Activated CD8-positive, alpha-beta T cell treated with anti-CD3 and anti-CD28 coated beads for 36 hours (primary cell): ENCODE data around the gene CACNA1C. TPM values are rescaled to one million over a fixed set of nuclear protein-coding genes. Genes with fewer than 3 reads are reported as not detected.

Experiments
- ATAC-seq: fragments of 200-7000 bp; cut with Tn5 transposase; one replicate; pipeline ENCODE4 v1.10.0; 2021; ENCODE audit warnings: mild to moderate bottlenecking, moderate library complexity
- CTCF ChIA-PET: fragments of 350-600 bp; sonication (Branson Sonifier 250); formaldehyde crosslinking; loops from one replicate; lab custom pipeline; 2021; ENCODE audit warnings: antibody characterized with exemption; lab: Charles Lee
- POLR2A ChIA-PET: fragments of 350-600 bp; sonication (Branson Sonifier 250); formaldehyde crosslinking; loops from one replicate; lab custom pipeline; 2021; ENCODE audit warnings: antibody characterized with exemption; lab: Charles Lee
- DNase-seq: peaks from one replicate; pipeline ENCODE4 v3.0.0-alpha.2; 2020
- H3K27ac Mint-ChIP-seq: one replicate; pipeline ENCODE4 v1.8.0; 2021; ENCODE audit warnings: mild to moderate bottlenecking, mixed read lengths
- H3K27me3 Mint-ChIP-seq: one replicate; pipeline ENCODE4 v1.8.0; 2021; ENCODE audit warnings: mixed read lengths
- H3K36me3 Mint-ChIP-seq: one replicate; pipeline ENCODE4 v1.8.0; 2021; ENCODE audit warnings: low read depth, mixed read lengths
- H3K4me1 Mint-ChIP-seq: one replicate; pipeline ENCODE4 v1.8.0; 2021; ENCODE audit warnings: low read depth, mixed read lengths
- H3K4me3 Mint-ChIP-seq: one replicate; pipeline ENCODE4 v1.8.0; 2021; ENCODE audit warnings: mild to moderate bottlenecking, moderate library complexity, mixed read lengths
- H3K9me3 Mint-ChIP-seq: one replicate; pipeline ENCODE4 v1.8.0; 2021; ENCODE audit warnings: mixed read lengths
- CTCF ChIP-seq: fragments of 200-600 bp; IDR thresholded peaks from one replicate; pipeline ENCODE4 v1.8.0; 2022; ENCODE audit warnings: antibody characterized with exemption, mild to moderate bottlenecking
- intact Hi-C: fragments of 100-400 bp; cut with micrococcal nuclease; formaldehyde crosslinking; loops from one replicate; pipeline ENCODE4 v1.10.0; 2022
- total RNA-seq, 2 experiments: library from RNA; stranded (reverse); gene quantifications; one replicate each; pipeline ENCODE4 v1.2.3, GENCODE V29; 2021

CACNA1C gene
- total RNA-seq, 2 experiments from 2014 or later = 0.02 to 0.05 TPM

- TF ChIP-seq CTCF = no peak
- Mint-ChIP-seq H3K4me3 (no peak overlapping the region), H3K27ac (no peak overlapping the region), H3K9me3 (no peaks in the 10 kb centered on the region), H3K36me3 (no peaks in the 10 kb centered on the region), H3K27me3 (peaks cover 6% of the 10 kb centered on the region), H3K4me1 (peaks cover 9% of the 10 kb centered on the region)
- intact Hi-C loops = no loop called here
- ATAC-seq = no peak
- no peak for DNase-seq
- ChIA-PET POLR2A (no interaction called here), CTCF (interaction anchor here (1.0 to 2.2 kb wide), 5 partner anchors 11 to 294 kb away, joined by 3 to 9 read pairs (median 4); no protein-coding TSS in a partner anchor)
Observed at GRCh38 chr12:2290091-2290490, 237.3 kb downstream of the CACNA1C start.

- Mint-ChIP-seq H3K9me3 (no peaks in the 10 kb centered on the region), H3K27me3 (peaks cover 4% of the 10 kb centered on the region), H3K36me3 (no peaks in the 10 kb centered on the region), H3K4me3 (no peak overlapping the region), H3K27ac (no peak overlapping the region), H3K4me1 (peaks cover 12% of the 10 kb centered on the region)
- ATAC-seq = no peak
- ChIA-PET POLR2A (no interaction called here), CTCF (interaction anchor here (0.7 to 2.2 kb wide), 13 partner anchors 10 to 293 kb away, joined by 3 to 9 read pairs (median 4); no protein-coding TSS in a partner anchor)
- DNase-seq = no peak
- intact Hi-C loops = no loop called here
- no peak for TF ChIP-seq CTCF
Observed at GRCh38 chr12:2290516-2291065, 237.8 kb downstream of the CACNA1C start.

- Mint-ChIP-seq H3K27ac (no peak overlapping the region), H3K4me1 (peaks cover 12% of the 10 kb centered on the region), H3K36me3 (no peaks in the 10 kb centered on the region), H3K27me3 (peaks cover 3% of the 10 kb centered on the region), H3K4me3 (no peak overlapping the region), H3K9me3 (no peaks in the 10 kb centered on the region)
- CTCF ChIA-PET = interaction anchor here (0.7 to 2.2 kb wide), 18 partner anchors 9 to 291 kb away, joined by 3 to 9 read pairs (median 3); no protein-coding TSS in a partner anchor
- DNase-seq (peak; percentile 47), ATAC-seq (peak; percentile 64)
- POLR2A ChIA-PET = no interaction called here
- intact Hi-C loops = no loop called here
- TF ChIP-seq CTCF = peak; percentile 91
Observed at GRCh38 chr12:2291182-2291832, 238.5 kb downstream of the CACNA1C start.

- Mint-ChIP-seq H3K27me3 (peaks cover 3% of the 10 kb centered on the region), H3K4me1 (peaks cover 12% of the 10 kb centered on the region), H3K4me3 (no peak overlapping the region), H3K36me3 (no peaks in the 10 kb centered on the region), H3K9me3 (no peaks in the 10 kb centered on the region), H3K27ac (no peak overlapping the region)
- ATAC-seq (no peak), DNase-seq (no peak)
- TF ChIP-seq CTCF = no peak
- POLR2A ChIA-PET = no interaction called here
- intact Hi-C loops = no loop called here
- CTCF ChIA-PET = interaction anchor here (0.7 to 2.2 kb wide), 15 partner anchors 9 to 291 kb away, joined by 3 to 9 read pairs (median 3); no protein-coding TSS in a partner anchor
Observed at GRCh38 chr12:2291947-2292346, 239.2 kb downstream of the CACNA1C start.

GRCh38 chr12:2292560-2292959, 239.8 kb downstream of the CACNA1C start:
- CTCF ChIA-PET = interaction anchor here (0.8 to 1.3 kb wide), 3 partner anchors 8 to 69 kb away, joined by 3 to 4 read pairs (median 3); no protein-coding TSS in a partner anchor
- Mint-ChIP-seq H3K27ac (no peak overlapping the region), H3K4me1 (peaks cover 12% of the 10 kb centered on the region)

More at GRCh38 chr12:2292560-2292959, 239.8 kb downstream of the CACNA1C start:
- Mint-ChIP-seq H3K27me3 (peaks cover 3% of the 10 kb centered on the region), H3K36me3 (no peaks in the 10 kb centered on the region), H3K4me3 (no peak overlapping the region), H3K9me3 (no peaks in the 10 kb centered on the region)
- no peak for TF ChIP-seq CTCF
- ATAC-seq (no peak), DNase-seq (no peak)
- POLR2A ChIA-PET = no interaction called here
- intact Hi-C loops = no loop called here
